GM19455 (cell line): ENCODE results near the gene TAOK3.
"Not testable (repeated sequence)": the region's sequence is repeated elsewhere in the genome, so short reads cannot be mapped to it uniquely, and the experiment has no call there.

ENCODE experiments used
- ATAC-seq: cut with Tn5 transposase; IDR thresholded peaks from one replicate; pipeline ENCODE4 v1.9.1; 2021; ENCODE audit not compliant: unreplicated experiment

The TAOK3 gene

GRCh38 chr12:118304093-118304492, 68.6 kb downstream of the TAOK3 start:
- no peak for ATAC-seq

GRCh38 chr12:118302053-118302452, 70.7 kb downstream of the TAOK3 start:
- ATAC-seq, result no peak

GRCh38 chr12:118299791-118300460, 72.8 kb downstream of the TAOK3 start:
- ATAC-seq, result no peak

GRCh38 chr12:118297284-118297683, 75.4 kb downstream of the TAOK3 start:
- ATAC-seq, result no peak

GRCh38 chr12:118292836-118293235, 79.9 kb downstream of the TAOK3 start:
- ATAC-seq, result no peak

- no peak for ATAC-seq
Observed at GRCh38 chr12:118290130-118290529, 82.6 kb downstream of the TAOK3 start.

DNA sequence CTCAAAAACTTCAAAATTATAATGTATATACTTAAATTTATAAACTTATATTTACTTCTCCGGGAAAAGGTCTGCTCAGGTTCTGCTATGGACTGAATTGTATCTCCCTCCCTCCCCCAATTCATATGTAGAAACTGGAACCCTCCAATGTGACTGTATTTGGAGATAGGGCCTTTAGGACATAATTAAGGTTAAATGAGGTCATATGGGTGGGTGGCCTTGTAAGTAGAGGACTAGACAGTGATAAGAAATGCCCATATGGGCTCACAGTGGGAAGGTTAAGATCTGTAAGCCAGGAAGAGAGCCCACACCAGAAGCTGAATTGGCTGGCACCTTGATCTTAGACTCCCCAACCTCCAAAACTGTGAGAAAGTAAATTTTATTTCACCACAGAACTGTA, 84.5 kb downstream of the TAOK3 start:
- no peak for ATAC-seq

DNA sequence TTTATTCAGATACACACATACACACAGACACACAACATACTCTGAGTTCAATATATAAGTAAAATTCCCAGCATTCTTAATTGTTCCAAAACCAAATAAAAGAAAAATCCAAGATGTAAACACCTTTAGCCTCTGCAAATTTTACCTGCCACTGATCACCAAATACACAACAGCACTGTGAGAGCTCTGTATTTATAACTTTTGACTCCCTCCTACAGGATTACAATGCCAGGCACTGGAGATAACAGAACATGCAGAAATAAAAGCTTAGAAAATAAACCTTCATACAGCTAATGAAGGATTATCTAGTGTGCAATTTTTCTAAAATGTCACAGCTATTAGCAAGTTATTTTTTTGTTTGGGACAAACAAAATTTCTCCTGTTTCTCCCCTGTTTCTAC, 85.0 kb downstream of the TAOK3 start:
- ATAC-seq, result no peak

- ATAC-seq, result no peak
Observed at GRCh38 chr12:118282767-118283166, 89.9 kb downstream of the TAOK3 start.

DNA sequence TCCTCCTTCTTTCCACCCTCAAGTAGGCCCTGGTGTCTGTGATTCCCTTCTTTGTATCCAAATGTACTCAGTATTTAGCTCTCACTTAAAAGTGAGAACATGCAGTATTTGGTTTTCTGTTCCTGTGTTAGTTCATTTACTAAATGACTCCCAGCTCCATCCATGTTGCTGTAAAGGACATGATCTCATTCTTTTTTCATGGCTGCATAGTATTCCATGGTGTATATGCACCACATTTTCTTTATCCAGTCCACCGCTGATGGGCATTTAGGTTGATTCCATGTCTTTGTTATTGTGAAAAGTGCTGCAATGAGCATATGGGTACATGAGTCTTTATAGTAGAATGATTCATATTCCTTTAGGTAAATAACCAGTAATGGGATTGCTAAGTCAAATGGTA, 94.4 kb downstream of the TAOK3 start:
- ATAC-seq, result not testable (repeated sequence)

DNA sequence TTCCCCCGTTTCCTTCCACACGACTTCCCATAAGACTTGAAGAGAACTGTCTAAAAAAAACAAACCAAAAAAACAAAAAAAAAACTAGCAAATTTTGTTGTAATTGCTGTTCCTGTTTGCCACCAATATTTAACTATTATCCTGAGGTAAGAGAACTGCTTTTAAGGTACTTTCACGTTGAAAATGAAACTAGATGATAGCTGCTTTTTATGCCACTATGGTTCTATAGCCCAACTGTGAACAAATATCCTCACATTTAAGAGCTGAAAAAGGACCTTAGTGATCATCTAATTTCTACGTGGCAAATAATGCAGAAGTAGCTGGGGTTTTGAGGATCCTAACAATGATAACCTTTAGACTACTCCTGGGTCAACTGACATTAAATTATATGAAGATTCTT, 98.6 kb downstream of the TAOK3 start:
- ATAC-seq, result no peak

DNA sequence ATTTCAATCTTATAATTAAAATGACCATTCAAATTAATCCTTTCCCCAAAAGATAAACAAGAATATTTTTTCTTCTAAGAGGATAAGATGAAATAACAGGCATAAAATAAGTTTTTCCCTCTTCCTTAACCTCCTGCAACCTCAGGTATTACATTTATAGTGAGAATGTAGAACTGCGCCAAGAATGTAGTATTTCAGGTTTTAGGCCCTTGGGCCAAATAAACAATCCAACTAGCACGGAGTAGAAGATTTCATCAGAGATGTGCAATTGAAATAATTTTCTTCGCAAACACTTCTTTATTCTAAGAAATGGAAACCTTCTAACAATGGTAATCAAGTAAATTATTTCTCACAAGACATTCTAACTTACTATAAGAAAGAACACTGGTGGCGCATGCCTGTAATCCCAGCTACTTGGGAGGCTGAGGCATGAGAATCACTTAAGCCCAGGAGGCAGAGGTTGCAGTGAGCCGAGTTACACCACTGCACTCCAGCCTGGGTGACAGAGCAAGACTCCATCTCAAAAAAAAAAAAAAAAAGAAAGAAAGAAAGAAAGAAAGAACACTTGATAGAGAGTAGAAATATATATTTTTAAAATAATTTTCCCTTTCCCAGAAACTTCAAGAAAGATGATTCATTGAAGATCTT, 100.8 kb downstream of the TAOK3 start:
- no peak for ATAC-seq

- no peak for ATAC-seq
Observed at GRCh38 chr12:118271183-118271582, 101.5 kb downstream of the TAOK3 start.

DNA sequence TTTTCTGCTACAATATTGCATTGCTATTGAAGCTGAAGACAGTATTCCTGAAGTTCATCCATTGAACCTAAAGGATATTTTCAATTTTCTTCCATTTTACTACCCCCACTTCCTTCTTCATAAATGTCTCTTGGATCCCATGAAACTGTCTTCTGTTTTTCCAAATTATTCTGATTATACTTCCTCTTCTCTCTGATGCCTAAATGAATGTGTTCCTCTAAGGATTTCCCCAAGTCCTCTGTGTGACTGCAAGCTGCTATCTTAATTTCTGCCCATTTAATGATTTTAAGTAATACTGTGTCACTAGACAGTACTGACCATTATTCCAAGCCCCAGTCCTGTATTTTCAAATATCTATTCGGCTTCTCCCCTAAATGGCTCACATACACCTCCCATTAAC, 102.9 kb downstream of the TAOK3 start:
- no peak for ATAC-seq

GRCh38 chr12:118259079-118259478, 113.6 kb downstream of the TAOK3 start:
- ATAC-seq, result no peak

- ATAC-seq, result no peak
Observed at GRCh38 chr12:118256352-118256751, 116.4 kb downstream of the TAOK3 start.

GRCh38 chr12:118249547-118249946, 123.2 kb downstream of the TAOK3 start:
- ATAC-seq, result no peak

DNA sequence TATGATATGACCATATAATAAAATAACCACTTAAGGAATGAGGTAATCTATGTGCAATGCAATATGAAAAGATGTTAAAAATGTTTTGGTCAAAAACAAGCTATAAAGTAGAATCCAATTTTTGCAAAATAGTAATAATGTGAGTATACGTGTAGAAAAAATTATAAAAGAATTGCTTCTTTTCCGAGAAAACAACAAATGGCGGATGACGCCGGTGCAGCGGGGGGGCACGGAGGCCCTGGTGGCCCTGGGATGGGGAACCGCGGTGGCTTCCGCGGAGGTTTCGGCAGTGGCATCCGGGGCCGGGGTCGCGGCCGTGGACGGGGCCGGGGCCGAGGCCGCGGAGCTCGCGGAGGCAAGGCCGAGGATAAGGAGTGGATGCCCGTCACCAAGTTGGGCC, 126.8 kb downstream of the TAOK3 start:
- ATAC-seq, result not testable (repeated sequence)

DNA sequence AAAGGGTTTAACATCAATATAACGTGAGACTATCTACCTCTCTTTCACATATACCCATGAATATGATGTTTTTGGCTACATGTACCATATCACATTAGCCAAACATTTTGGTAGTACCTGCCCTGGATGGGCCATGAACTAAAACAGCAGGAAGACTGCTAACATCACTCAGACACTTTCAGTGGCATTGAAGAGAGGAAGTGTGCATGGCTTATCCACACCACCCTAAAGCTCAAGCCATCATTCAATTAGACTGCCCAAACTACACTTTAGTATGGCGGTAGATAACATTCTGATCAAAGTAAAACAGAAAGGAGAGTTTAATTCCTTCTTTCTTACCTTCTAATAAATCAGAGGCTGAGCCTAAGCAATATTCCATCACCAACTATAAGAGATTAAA, 133.8 kb downstream of the TAOK3 start:
- ATAC-seq, result no peak

DNA sequence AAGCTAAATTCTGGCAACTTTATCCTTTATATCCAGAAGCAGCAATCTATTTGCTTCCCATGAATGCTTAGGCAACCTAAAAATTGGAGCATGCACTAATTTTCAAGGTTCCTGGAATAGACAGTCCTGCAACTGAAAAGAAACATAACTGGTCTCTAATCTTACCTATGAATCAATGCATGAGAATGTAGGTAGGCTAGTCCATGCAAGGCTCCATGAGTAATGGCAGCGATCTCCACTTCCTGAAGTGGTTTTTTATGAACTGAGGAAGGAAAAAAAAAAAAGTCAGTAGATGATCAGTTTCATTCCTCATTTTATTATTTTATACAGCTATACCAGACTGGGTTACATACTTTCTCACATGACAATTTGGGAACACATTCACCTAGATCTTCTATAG, 134.8 kb downstream of the TAOK3 start:
- ATAC-seq, result no peak

DNA sequence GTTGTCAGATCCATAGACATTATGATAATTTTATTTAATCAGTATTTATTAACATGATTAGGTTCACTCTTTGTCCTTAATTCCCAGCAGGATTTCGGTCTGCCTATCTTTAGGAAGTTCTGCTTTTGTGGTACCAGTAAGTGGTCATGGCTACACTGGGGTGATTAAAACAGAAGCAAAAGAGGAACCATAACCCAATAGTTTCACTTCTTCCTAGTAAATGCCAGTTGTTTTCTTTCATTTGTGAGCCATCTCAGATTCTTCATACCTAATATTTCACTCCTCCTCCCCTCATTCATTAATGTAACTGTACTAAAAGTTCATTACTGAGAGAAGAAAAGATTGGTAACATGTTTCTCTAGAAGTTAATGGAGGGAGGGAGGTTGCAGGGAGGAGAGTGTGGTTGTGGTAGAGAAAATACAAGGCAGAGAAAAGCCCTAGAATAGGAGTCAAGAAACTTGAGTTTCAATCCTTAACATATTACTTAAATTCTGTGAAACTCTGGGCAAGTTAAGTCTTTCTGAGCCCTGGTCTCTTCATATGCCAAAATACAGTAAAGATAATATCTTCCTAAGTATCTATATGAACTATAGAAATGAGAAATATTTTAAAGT, 135.5 kb downstream of the TAOK3 start:
- peak; percentile 95 for ATAC-seq

GRCh38 chr12:118220702-118221101, 152.0 kb downstream of the TAOK3 start:
- ATAC-seq, result no peak
